Measurements from ENCODE around the gene SURF6.

SURF6 gene

DNA sequence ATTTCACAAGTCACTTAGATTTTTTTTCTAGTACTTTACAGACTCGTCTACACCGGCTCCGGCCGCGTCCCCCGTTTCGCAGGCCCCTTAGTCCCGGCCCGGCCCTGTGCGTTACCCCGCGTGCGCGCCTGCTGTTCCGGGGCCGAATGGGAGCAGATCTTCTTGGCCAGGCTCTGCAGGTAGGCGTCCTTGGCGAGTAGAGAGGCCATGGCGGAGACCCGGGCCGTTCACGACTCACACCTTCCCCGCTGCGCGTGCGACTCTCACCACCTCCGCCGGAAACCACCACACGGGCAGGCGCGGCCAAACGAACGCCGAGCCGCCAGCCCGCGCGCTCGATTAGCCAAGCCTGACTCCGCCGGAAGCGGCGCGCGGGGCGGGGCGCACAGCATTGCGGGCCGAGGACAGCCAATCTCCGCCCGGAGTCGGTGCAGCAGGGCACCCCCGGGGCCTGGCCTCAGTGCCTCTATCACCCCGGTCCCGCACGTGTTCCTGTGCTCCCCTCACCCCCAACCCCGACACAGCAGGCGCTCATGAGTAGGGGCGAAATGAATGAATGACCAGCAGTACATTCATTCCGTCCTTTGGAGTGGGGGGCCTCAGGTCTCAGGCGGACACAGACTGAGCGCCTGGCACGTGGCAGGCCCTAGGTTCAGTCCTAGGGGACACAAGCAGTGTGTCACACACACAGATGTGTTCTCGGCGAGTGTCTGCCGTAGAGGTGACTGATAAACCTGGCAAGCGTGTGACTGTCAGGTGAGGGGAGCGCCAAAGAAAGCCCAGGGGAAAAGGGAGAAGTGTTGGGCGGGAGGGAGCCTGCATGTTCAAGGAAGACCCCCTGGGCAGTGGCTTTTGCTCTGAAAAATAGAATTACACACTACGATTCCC is at the start of gene SURF6 (continued):
- TF ChIP-seq, protein P1, sequence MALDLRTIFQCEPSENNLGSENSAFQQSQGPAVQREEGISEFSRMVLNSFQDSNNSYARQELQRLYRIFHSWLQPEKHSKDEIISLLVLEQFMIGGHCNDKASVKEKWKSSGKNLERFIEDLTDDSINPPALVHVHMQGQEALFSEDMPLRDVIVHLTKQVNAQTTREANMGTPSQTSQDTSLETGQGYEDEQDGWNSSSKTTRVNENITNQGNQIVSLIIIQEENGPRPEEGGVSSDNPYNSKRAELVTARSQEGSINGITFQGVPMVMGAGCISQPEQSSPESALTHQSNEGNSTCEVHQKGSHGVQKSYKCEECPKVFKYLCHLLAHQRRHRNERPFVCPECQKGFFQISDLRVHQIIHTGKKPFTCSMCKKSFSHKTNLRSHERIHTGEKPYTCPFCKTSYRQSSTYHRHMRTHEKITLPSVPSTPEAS (tag by site-specific recombination; IDR thresholded peaks at IDR 0.05): peak; percentile 51; the same call in 1 of the 2 replicates
- TF ChIP-seq PRDM1 (tag by site-specific recombination; IDR thresholded peaks at IDR 0.05) (peak; percentile 78), ZNF530 (tag by site-specific recombination; IDR thresholded peaks at IDR 0.05; ENCODE audit: low read depth) (no peak), ZBTB44 (tag by site-specific recombination; IDR thresholded peaks at IDR 0.05) (peak; percentile 77; the same call in 1 of the 2 replicates), RBAK (tag by site-specific recombination; IDR thresholded peaks at IDR 0.05) (no peak), ZNF701 (tag by site-specific recombination; IDR thresholded peaks at IDR 0.05) (no peak), ZBTB10 (tag by site-specific recombination; IDR thresholded peaks at IDR 0.05) (peak; percentile 98), ZEB2 (tag by site-specific recombination; IDR thresholded peaks at IDR 0.05) (peak; percentile 94), ZNF394 (tag by site-specific recombination; IDR thresholded peaks at IDR 0.05; ENCODE audit: borderline replicate concordance) (peak; percentile 68; the same call in 1 of the 2 replicates), ZFP69B (tag by site-specific recombination; IDR thresholded peaks at IDR 0.05) (peak; percentile 88), INSM2 (tag by site-specific recombination; IDR thresholded peaks at IDR 0.05) (peak; percentile 88; the same call in 1 of the 2 replicates), GLIS2 (tag by site-specific recombination; IDR thresholded peaks at IDR 0.05) (peak; percentile 95), ZNF561 (tag by site-specific recombination; IDR thresholded peaks at IDR 0.05; ENCODE audit: borderline replicate concordance) (peak; percentile 94), ZSCAN5A (tag by site-specific recombination; IDR thresholded peaks at IDR 0.05) (peak; percentile 85; the same call in 1 of the 2 replicates), ZXDB (tag by site-specific recombination; IDR thresholded peaks at IDR 0.05) (peak; percentile 96), ZNF175 (tag by site-specific recombination; IDR thresholded peaks at IDR 0.05) (no peak), ZNF302 (tag by site-specific recombination; IDR thresholded peaks at IDR 0.05; ENCODE audit: low read depth) (no peak), ZNF157 (tag by site-specific recombination; IDR thresholded peaks at IDR 0.05) (no peak), ZNF311 (tag by site-specific recombination; IDR thresholded peaks at IDR 0.05; ENCODE audit: borderline replicate concordance) (no peak), SP3 (tag by site-specific recombination; IDR thresholded peaks at IDR 0.05) (peak; percentile 92), GFI1B (tag by site-specific recombination; IDR thresholded peaks at IDR 0.05) (no peak), ZNF600 (tag by site-specific recombination; IDR thresholded peaks at IDR 0.05) (no peak), GLIS1 (tag by site-specific recombination; IDR thresholded peaks at IDR 0.05) (peak; percentile 83), ZNF146 (tag by site-specific recombination; IDR thresholded peaks at IDR 0.05) (0 out of 2 replicates have a peak, but pooled peaks have one; percentile 6), ZNF292 (tag by site-specific recombination; IDR thresholded peaks at IDR 0.05; ENCODE audit: borderline replicate concordance, low read depth) (no peak), ZNF132 (tag by site-specific recombination; IDR thresholded peaks at IDR 0.05; ENCODE audit: borderline replicate concordance) (no peak), ZNF654 (tag by site-specific recombination; IDR thresholded peaks at IDR 0.05; ENCODE audit: low read depth) (0 out of 2 replicates have a peak, but pooled peaks have one; percentile 2), REPIN1 (tag by site-specific recombination; IDR thresholded peaks at IDR 0.05; ENCODE audit: low read depth) (no peak), EGR2 (tag by site-specific recombination; IDR thresholded peaks at IDR 0.05; ENCODE audit: low read depth) (peak; percentile 74), ZBTB7A (tag by site-specific recombination; IDR thresholded peaks at IDR 0.05; ENCODE audit: low read depth) (peak; percentile 11; the same call in 1 of the 2 replicates), ZNF768 (tag by site-specific recombination; IDR thresholded peaks at IDR 0.05) (peak; percentile 4; the same call in 1 of the 2 replicates), ZBTB1 (tag by site-specific recombination; IDR thresholded peaks at IDR 0.05) (peak; percentile 84)
